NCI-H774 (cell line): Measurements from ENCODE around the gene MBD1.
"Not testable (repeated sequence)": the region's sequence is repeated elsewhere in the genome, so short reads cannot be mapped to it uniquely, and the experiment has no call there.

ENCODE experiments used
- DNase-seq: peaks from one replicate; lab custom pipeline; 2025; lab: John Stamatoyannopoulos, UW

Gene MBD1

GRCh38 chr18:50281295-50281971, at the start of gene MBD1:
Gene MBD1 (minus strand): TSS chr18:50281523. CDS start chr18:50279992, 1,531 bp downstream.
- DNase-seq: peak; percentile 98

- no peak for DNase-seq
Measured at GRCh38 chr18:50330176-50330575, 48.9 kb upstream of the MBD1 start.

- no peak for DNase-seq
Measured at GRCh38 chr18:50327983-50328382, 46.7 kb upstream of the MBD1 start.

GRCh38 chr18:50320719-50321118, 39.4 kb upstream of the MBD1 start:
- DNase-seq: no peak

- DNase-seq: no peak
Measured at GRCh38 chr18:50315100-50315871, 34.0 kb upstream of the MBD1 start.

- no peak for DNase-seq
Measured at GRCh38 chr18:50313873-50314460, 32.6 kb upstream of the MBD1 start.

DNA sequence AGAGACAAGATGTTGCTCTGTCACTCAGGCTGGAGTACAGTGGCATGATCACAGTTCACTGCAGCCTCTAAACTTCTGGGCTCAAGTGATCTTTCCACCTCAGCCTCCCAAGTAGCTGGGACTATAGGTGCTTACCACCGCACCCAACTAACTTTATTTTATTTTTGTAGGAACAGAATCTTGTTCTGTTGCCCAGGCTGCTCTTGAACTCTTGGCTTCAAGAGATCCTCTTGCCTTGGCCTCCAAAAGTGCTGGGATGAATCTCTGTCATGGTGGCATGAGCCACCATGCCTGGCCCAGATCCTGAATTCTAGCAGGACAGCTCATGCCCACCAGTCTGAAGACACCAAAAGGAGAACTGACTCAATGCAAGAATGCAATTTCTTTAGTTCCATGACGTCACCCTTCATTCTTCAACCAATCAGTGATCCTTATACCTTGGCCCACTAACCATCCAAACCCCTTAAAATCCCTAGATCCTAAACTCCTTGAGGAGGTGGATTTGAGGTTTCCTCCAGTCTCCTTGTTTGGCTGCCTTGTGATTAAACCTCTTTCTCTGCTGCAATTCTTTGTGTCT, 31.8 kb upstream of the MBD1 start:
- DNase-seq: no peak

DNA sequence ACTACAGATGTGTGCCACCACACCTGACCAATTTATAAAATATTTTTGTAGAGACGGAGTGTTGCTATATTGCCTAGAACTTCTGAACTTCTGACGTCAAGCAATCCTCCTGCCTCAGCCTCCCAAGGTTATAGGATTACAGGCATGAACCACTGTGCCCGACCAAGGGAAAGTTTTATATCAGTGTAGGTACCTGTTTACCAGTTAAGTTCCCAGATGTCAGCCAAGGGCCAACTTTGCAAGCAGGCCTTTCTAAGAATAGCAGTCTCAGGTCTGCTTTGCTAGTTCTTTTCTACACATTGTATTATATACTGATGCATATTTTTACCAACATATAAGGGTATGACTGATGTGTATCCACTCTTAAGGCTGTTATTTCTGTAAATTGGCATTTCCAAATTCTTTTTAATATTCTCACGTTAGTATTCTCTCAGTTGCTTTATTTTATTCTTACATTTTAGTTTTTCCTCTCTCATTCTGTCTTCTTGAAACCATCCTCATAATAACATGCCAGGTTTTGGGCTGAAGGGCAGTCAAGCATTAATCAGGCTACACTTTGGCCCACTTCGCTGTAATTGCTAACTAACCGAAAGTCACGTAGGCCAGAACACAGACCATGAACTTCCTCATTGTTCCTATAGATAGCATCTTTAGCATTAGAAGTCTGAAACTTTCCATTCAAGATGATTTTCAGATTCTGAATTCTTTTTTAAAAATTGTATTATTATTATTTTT, 31.1 kb upstream of the MBD1 start:
- no peak for DNase-seq

DNA sequence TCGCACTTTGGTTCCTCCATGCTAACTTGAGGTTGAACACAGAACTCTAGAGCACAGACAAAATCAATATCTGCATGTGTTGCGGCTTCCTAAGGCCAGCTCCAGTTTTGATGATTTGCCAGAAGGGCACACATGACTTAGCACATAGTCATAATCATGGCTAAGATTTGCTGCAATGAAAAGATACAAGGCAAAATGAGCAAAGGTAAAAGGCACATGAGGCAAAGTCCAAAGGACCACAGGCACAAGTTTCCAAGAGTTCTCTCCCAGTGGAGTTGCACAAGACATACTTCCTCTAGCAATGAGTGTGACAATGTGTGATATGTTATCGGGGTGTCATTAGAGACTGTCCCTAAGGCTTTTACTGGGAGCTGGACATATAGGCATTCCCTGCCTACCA, 30.3 kb upstream of the MBD1 start:
- no peak for DNase-seq

DNA sequence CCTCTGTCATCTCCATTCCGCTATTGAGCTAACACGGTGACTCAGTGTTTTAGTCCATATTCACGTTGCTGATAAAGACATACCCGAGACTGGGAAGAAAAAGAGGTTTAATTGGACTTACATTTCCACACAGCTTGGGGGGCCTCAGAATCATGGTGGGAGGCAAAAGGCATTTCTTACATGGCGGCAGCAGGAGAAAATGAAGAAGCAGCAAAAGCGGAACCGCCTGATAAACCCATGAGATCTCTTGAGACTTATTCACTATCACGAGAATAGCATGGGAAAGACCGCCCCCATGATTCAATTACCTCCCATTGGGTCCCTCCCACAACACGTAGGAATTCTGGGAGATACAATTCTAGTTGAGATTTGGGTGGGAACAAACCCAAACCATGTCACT, 28.8 kb upstream of the MBD1 start:
- no peak for DNase-seq

DNA sequence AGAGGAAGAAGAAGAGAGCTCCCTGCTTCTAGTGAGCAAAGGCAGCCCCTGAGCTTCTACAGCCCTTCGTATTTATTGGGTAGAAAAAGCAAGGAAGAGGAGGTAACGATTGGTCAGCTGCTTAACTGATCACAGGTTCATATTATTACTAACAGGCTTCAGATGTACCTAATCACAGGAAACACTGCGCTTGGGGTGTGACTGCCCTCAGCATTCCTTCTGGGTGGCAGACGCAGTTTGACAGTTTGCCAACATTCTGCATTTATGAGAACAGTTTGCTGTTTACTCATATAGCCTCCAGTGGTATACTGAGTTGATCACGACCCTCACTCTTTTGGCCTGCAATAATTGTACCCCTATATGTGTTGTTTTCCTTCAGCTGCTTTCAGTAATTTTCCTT, 27.5 kb upstream of the MBD1 start:
- DNase-seq: not testable (repeated sequence)

DNA sequence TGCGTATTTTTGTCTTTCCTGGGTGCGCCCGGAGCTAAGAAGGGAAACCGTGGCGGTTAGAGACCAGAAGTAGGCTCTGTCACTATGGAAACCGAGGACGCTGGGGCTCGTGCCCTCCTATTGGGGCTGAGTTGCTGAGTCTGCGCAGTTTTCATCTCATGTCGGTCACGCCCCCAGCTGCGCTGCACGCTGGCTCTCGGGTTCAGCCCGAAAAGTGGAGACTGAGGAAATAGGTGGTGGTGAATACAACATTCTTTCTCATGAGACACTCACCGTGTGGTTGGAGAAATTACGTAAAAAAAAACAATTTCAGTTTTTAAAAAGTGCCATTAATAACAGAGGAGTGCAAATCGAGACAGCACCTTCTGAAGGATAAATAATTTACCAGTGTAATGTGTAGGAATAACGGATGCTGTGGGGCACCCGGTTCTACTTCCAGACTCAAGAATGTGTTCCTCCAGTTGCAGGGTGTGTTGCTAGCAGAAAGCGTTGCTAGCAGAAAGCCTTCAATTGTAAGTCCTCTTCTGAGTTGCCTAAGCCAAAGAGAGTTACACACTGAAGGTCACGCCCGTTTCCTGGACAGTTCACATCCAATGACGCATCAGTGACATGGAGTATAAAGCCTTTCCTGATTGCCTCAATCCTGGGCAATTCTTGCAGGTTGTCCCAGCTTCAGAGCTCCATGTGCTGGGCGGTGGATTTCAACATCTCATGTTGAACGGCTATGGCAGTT, 26.6 kb upstream of the MBD1 start:
- DNase-seq: peak; percentile 85

DNA sequence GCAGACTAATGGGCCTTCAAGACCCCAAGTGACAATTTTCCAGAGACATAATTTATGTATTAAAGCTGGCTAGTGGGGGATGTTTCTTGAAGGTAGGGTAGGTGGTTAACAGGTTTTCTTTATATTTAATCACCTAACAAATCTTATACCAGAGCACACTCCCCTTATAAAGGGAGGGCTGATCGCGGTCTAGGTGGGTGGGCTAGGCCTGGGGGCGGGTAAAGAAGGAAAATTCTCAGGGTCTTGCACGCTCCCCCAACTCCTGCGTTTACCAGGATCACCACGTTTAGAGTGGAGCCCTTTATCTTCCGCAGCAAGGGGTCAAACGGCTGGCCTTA, 26.0 kb upstream of the MBD1 start:
- no peak for DNase-seq

GRCh38 chr18:50306944-50307343, 25.6 kb upstream of the MBD1 start:
- no peak for DNase-seq

DNA sequence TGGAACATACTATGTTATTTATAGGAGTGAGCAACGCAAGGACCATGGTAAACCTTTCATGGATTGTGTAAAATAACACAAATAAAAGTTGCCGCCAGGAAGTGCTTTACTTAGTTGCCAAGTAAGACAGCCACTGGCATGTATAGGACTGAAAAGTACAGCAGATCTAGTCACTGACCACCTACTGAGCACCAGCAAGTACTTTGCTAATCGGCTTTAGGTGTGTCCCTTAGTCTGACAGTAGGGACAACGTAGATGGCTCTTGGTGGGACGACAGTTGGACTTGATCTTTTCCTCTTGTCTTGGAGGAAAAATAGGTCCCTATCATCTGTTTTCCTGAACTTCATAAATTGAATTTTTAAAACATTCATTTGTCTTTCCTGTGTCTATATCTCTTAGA, 19.8 kb upstream of the MBD1 start:
- no peak for DNase-seq

GRCh38 chr18:50299626-50300388, 18.5 kb upstream of the MBD1 start:
- no peak for DNase-seq

DNA sequence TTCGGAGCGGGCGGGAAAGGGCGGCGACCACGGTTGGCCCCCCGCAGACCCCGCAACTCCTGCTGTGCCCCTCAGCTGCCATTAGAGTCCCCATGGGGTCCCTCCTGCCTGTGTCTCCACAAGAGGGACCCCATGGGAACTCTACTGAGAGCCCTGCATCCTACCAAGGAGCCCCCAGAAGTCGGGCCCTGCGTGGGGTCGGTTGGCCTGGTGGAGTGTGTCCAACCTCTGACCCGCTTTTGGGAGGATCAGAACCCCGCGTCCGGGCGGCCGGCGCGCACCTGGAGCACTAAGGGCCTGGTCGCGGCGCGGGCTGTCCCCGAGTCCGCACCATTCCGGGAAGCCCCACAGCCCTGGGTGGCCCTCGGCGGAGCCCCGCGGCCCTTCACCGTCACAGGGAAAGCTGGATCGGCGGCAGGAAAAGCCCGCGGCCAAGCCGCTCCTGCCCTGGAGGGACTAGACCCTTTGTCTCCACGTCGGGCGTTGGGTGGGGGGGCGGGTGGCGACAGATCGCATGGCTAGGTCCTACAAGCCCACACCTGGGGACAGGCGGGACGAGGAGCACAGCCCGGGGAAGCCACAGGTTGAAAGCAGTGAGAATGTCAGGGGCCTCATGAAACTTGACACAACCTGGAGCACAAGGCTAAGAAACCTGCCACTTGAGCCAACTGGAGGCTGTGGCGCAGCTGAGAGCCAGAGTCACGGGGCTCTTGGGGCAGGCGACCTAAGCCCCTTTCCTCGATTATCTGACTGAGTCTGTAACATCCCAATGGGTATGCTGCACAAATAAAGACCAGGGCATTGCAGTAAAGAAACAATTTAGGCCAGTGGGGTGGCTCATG, 17.3 kb upstream of the MBD1 start:
- DNase-seq: no peak

GRCh38 chr18:50297621-50298442, 16.5 kb upstream of the MBD1 start:
- DNase-seq: peak; percentile 49

DNA sequence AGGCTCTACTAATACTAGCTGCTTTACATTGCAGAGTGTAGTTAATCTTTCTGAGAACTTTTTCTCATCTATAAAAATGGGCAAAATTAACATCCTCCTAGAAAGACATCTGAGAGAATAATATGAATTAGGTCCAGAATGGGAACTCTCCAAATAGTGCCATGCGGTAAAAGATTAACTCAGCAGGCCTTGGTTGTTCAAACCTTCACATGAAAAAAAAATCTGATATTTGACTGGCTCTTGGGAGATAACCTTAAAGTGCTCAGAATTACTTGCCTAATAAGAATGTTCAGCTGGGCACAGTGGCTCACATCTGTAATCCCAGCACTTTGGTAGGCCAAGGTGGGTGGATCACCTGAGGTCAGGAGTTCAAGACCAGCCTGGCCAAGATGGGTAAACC, 11.7 kb upstream of the MBD1 start:
- DNase-seq: no peak
